SK-N-SH treated with all-trans-retinoic acid at 6 μM for 48 hours (cell line): ENCODE data around the gene SELENOM.

Experiments used
- ARNTL ChIP-seq: fragments of 450-650 bp; formaldehyde crosslinking; IDR thresholded peaks from 2 replicates; pipeline ENCODE4 v1.5.0; 2020; ENCODE audit warnings: low read depth, mild to moderate bottlenecking, moderate library complexity, borderline replicate concordance
- BACH2 ChIP-seq: fragments of 250-450 bp; sonication (Bioruptor Pico); IDR thresholded peaks from 2 replicates; pipeline ENCODE4 v1.9.0; 2021; ENCODE audit warnings: mild to moderate bottlenecking, borderline replicate concordance
- CREB5 ChIP-seq: fragments of 250-450 bp; sonication (Bioruptor Pico); IDR thresholded peaks from 2 replicates; pipeline ENCODE4 v1.5.1; 2020; ENCODE audit warnings: low read depth, mild to moderate bottlenecking, moderate library complexity
- ESRRG ChIP-seq: fragments of 250-450 bp; sonication (Bioruptor Pico); IDR thresholded peaks from 2 replicates; pipeline ENCODE4 v1.6.1; 2021; ENCODE audit warnings: mild to moderate bottlenecking
- ISL1 ChIP-seq: fragments of 250-450 bp; sonication (Bioruptor Pico); IDR thresholded peaks from 2 replicates; pipeline ENCODE4 v2.1.2; 2022; ENCODE audit warnings: mild to moderate bottlenecking, moderate library complexity
- RARB ChIP-seq: fragments of 250-450 bp; sonication (Bioruptor Pico); IDR thresholded peaks from 2 replicates; pipeline ENCODE4 v1.8.0; 2021; ENCODE audit warnings: mild to moderate bottlenecking, moderate library complexity
- SNAI2 ChIP-seq: fragments of 250-450 bp; sonication (Bioruptor Pico); IDR thresholded peaks from 2 replicates; pipeline ENCODE4 v1.5.0; 2020; ENCODE audit warnings: mild to moderate bottlenecking, moderate library complexity
- ZFP3 ChIP-seq: fragments of 250-450 bp; sonication (Bioruptor Pico); IDR thresholded peaks from 2 replicates; pipeline ENCODE4 v1.5.0; 2020; ENCODE audit warnings: mild to moderate bottlenecking, moderate library complexity
- ZFP30 ChIP-seq: fragments of 450-650 bp; formaldehyde crosslinking; IDR thresholded peaks from 2 replicates; pipeline ENCODE4 v1.5.0; 2022; ENCODE audit warnings: mild to moderate bottlenecking, moderate library complexity
- ZNF70 ChIP-seq: fragments of 450-650 bp; formaldehyde crosslinking; IDR thresholded peaks from 2 replicates; pipeline ENCODE4 v1.5.0; 2020; ENCODE audit warnings: mild to moderate bottlenecking, moderate library complexity
- TF ChIP-seq, protein P1 (sequence below): fragments of 250-450 bp; sonication (Bioruptor Pico); IDR thresholded peaks from 2 replicates; pipeline ENCODE4 v1.8.0; 2020; ENCODE audit warnings: mild to moderate bottlenecking, moderate library complexity, borderline replicate concordance
- TF ChIP-seq, protein P2 (sequence below): fragments of 250-450 bp; sonication (Bioruptor Pico); IDR thresholded peaks from 2 replicates; pipeline ENCODE4 v1.5.0; 2020; ENCODE audit warnings: mild to moderate bottlenecking, moderate library complexity

DNA sequence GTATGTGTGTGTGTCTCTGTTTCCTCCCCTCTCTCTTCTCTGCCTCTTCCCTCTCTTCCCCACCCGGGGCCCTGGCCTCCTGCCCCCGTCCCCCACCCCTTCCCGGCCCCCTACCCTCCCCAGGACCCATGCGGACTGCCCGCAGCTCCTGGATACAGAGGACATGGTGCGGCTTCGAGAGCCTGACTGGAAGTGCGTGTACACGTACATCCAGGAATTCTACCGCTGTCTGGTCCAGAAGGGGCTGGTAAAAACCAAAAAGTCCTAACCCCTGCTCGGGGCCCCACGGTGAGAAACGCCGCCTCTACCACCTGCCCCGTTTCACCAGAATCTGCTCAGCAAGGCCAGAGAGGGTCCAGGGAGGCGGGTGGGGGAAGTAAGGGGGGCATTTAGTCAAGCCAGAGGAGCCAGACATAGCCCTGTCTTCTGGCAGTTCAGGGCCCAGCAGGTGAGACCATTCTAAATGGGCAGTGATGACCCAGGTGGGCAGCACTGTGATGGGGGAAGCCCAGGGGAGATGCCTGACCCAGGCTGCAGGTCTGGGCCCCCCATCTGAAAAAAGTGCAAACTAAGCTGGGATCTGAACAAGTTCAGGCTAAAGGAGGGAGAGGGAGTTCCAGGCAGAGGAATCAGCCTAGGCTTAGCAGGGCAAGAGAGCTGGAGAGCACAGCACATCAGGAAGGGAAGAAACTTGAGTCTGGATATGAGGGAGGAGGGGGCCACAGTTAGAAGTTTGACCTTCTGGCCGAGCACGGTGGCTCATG, 6.4 kb downstream of the SELENOM start:
- TF ChIP-seq CREB5 (no peak), ESRRG (CRISPR knock-in tag) (no peak), ARNTL (CRISPR knock-in tag) (no peak), ZFP30 (no peak), SNAI2 (CRISPR knock-in tag) (no peak), ZNF70 (CRISPR knock-in tag) (no peak), BACH2 (CRISPR knock-in tag) (no peak), ZFP3 (CRISPR knock-in tag) (no peak), RARB (CRISPR knock-in tag) (no peak), ISL1 (CRISPR knock-in tag) (no peak)
- TF ChIP-seq, protein P1, sequence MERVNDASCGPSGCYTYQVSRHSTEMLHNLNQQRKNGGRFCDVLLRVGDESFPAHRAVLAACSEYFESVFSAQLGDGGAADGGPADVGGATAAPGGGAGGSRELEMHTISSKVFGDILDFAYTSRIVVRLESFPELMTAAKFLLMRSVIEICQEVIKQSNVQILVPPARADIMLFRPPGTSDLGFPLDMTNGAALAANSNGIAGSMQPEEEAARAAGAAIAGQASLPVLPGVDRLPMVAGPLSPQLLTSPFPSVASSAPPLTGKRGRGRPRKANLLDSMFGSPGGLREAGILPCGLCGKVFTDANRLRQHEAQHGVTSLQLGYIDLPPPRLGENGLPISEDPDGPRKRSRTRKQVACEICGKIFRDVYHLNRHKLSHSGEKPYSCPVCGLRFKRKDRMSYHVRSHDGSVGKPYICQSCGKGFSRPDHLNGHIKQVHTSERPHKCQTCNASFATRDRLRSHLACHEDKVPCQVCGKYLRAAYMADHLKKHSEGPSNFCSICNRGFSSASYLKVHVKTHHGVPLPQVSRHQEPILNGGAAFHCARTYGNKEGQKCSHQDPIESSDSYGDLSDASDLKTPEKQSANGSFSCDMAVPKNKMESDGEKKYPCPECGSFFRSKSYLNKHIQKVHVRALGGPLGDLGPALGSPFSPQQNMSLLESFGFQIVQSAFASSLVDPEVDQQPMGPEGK (CRISPR knock-in tag): no peak
- TF ChIP-seq, protein P2, sequence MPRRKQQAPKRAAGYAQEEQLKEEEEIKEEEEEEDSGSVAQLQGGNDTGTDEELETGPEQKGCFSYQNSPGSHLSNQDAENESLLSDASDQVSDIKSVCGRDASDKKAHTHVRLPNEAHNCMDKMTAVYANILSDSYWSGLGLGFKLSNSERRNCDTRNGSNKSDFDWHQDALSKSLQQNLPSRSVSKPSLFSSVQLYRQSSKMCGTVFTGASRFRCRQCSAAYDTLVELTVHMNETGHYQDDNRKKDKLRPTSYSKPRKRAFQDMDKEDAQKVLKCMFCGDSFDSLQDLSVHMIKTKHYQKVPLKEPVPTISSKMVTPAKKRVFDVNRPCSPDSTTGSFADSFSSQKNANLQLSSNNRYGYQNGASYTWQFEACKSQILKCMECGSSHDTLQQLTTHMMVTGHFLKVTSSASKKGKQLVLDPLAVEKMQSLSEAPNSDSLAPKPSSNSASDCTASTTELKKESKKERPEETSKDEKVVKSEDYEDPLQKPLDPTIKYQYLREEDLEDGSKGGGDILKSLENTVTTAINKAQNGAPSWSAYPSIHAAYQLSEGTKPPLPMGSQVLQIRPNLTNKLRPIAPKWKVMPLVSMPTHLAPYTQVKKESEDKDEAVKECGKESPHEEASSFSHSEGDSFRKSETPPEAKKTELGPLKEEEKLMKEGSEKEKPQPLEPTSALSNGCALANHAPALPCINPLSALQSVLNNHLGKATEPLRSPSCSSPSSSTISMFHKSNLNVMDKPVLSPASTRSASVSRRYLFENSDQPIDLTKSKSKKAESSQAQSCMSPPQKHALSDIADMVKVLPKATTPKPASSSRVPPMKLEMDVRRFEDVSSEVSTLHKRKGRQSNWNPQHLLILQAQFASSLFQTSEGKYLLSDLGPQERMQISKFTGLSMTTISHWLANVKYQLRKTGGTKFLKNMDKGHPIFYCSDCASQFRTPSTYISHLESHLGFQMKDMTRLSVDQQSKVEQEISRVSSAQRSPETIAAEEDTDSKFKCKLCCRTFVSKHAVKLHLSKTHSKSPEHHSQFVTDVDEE (CRISPR knock-in tag): no peak
